GM06990 (cell line): ENCODE measurements around the gene PFDN6.

Experiments used
- DNase-seq: peaks from one replicate; pipeline ENCODE4 v3.0.0-alpha.2; 2011; ENCODE audit not compliant: insufficient read length; ENCODE audit errors: extremely low read depth
- H3K27me3 ChIP-seq: replicated peaks from 2 replicates; pipeline ENCODE4 v1.6.0; 2011; ENCODE audit warnings: low read length; ENCODE audit not compliant: control insufficient read depth, insufficient read depth
- H3K36me3 ChIP-seq: 2 replicates; pipeline ENCODE4 v1.5.1; 2011; ENCODE audit warnings: low read length; ENCODE audit not compliant: control insufficient read depth, insufficient read depth
- H3K4me3 ChIP-seq: replicated peaks from 2 replicates; pipeline ENCODE4 v1.5.1; 2011; ENCODE audit warnings: low read depth, mild to moderate bottlenecking, control low read depth, low read length
- CTCF ChIP-seq: IDR thresholded peaks from 2 replicates; pipeline ENCODE4 v1.5.1; 2011; ENCODE audit warnings: low read length, control low read depth, mild to moderate bottlenecking, inconsistent platforms; ENCODE audit not compliant: insufficient read depth, poor library complexity, severe bottlenecking

PFDN6 gene

GRCh38 chr6:33248932-33249731, 40.3 kb upstream of the PFDN6 start:
- no peak for TF ChIP-seq CTCF
- H3K36me3 ChIP-seq: peaks cover 2% of the 10 kb centered on the region
- peak overlapping the region; percentile 92 for H3K4me3 ChIP-seq
- no peaks in the 10 kb centered on the region for H3K27me3 ChIP-seq
- peak; percentile 95 for DNase-seq

- Histone ChIP-seq H3K36me3 (peaks cover 2% of the 10 kb centered on the region), H3K4me3 (peak overlapping the region; percentile 92), H3K27me3 (no peaks in the 10 kb centered on the region)
- no peak for DNase-seq
- TF ChIP-seq CTCF: no peak
Measured at GRCh38 chr6:33249732-33250630, 39.4 kb upstream of the PFDN6 start.

- DNase-seq: no peak
- Histone ChIP-seq H3K27me3 (no peaks in the 10 kb centered on the region), H3K4me3 (no peak overlapping the region), H3K36me3 (peaks cover 2% of the 10 kb centered on the region)
- no peak for TF ChIP-seq CTCF
Measured at GRCh38 chr6:33250731-33251130, 38.7 kb upstream of the PFDN6 start.

GRCh38 chr6:33251395-33252012, 37.9 kb upstream of the PFDN6 start:
- Histone ChIP-seq H3K36me3 (peaks cover 2% of the 10 kb centered on the region), H3K4me3 (no peak overlapping the region), H3K27me3 (no peaks in the 10 kb centered on the region)
- TF ChIP-seq CTCF: no peak
- DNase-seq: no peak

GRCh38 chr6:33252759-33253158, 36.6 kb upstream of the PFDN6 start:
- no peak for TF ChIP-seq CTCF
- no peak overlapping the region for H3K4me3 ChIP-seq
- H3K36me3 ChIP-seq: peaks cover 2% of the 10 kb centered on the region
- H3K27me3 ChIP-seq: no peaks in the 10 kb centered on the region
- no peak for DNase-seq
